Aorta (tissue), 5 donors: ENCODE results near the gene PRPF4. TPM values are rescaled to one million over a fixed set of nuclear protein-coding genes. Genes with fewer than 3 reads are reported as not detected.
"Not testable (repeated sequence)": the region's sequence is repeated elsewhere in the genome, so short reads cannot be mapped to it uniquely, and the experiment has no call there.

Experiments used
- ATAC-seq: fragments of 200-7000 bp; cut with Tn5 transposase; one replicate; pipeline ENCODE4 v1.9.1; 2022; ENCODE audit warnings: moderate library complexity; ENCODE audit not compliant: low FRiP score
- DNase-seq, 2 donors: peaks; one replicate each; pipeline ENCODE4 v3.0.0-alpha.2; 2020
- H3K27ac ChIP-seq, 2 donors: one replicate each; pipeline ENCODE4 v1.5.1; 2013; ENCODE audit warnings: low read length in 2 of 2, mild to moderate bottlenecking in 2 of 2, moderate library complexity in 2 of 2, control low read depth in 1 of 2, inconsistent platforms in 1 of 2, low read depth in 1 of 2
- H3K27me3 ChIP-seq, 2 donors: one replicate each; pipeline ENCODE4 v1.6.1; 2013; ENCODE audit warnings: control low read depth in 1 of 2, low read length in 1 of 2, mild to moderate bottlenecking in 1 of 2, moderate library complexity in 1 of 2; ENCODE audit not compliant: insufficient read depth in 2 of 2, control insufficient read depth in 1 of 2
- H3K36me3 ChIP-seq, 2 donors: one replicate each; pipeline ENCODE4 v1.6.1; 2013; ENCODE audit warnings: control low read depth in 1 of 2, low read length in 1 of 2, mild to moderate bottlenecking in 1 of 2; ENCODE audit not compliant: insufficient read depth in 2 of 2, control insufficient read depth in 1 of 2
- H3K4me1 ChIP-seq, 2 donors: one replicate each; pipeline ENCODE4 v1.6.1; 2013; ENCODE audit warnings: low read length in 2 of 2, control low read depth in 1 of 2, mild to moderate bottlenecking in 1 of 2, moderate library complexity in 1 of 2; ENCODE audit not compliant: insufficient read depth in 2 of 2, control insufficient read depth in 1 of 2
- H3K4me3 ChIP-seq, 2 donors: one replicate each; pipeline ENCODE4 v1.5.1; 2013; ENCODE audit warnings: low read length in 2 of 2, control low read depth in 1 of 2, mild to moderate bottlenecking in 1 of 2
- H3K9me3 ChIP-seq: one replicate; pipeline ENCODE4 v1.6.1; 2013; ENCODE audit warnings: mild to moderate bottlenecking, low read length; ENCODE audit not compliant: control insufficient read depth
- WGBS, 2 donors: extraction: QIAGEN DNeasy Blood & Tissue Kit; methylation state at CpG; one replicate each; pipeline ENCODE4 v1.1.7; 2013; 5-methylcytosine and 5-hydroxymethylcytosine counted together
- intact Hi-C, 2 donors: fragments of 100-400 bp; cut with DNase I; formaldehyde crosslinking; loops; one replicate each; pipeline versions ENCODE4 v1.14.2 to v1.15.0; 2022
- long read RNA-seq, 2 donors: library from polyadenylated mRNA; unstranded; transcript quantifications; one replicate each; pipeline ENCODE4 v2.0.0, GENCODE V29; 2020 to 2021
- polyA plus RNA-seq, 2 donors: library from polyadenylated mRNA; stranded (reverse); fragments of 200-250 nt; gene quantifications; one replicate each; pipeline ENCODE4 v1.2.3, GENCODE V29; 2013
- total RNA-seq, 2 donors: library from RNA; stranded (reverse); fragmentation: NEBNext Ultra II Directional; extraction: Animal tissue kit (Norgen Biotek cat#: 25700); gene quantifications; one replicate each; pipeline ENCODE4 v1.2.1, GENCODE V29; 2021
- donor health status: healthy with polysubstance abuse.
- donor health status: Bipolar disorder and iron deficiency.
- donor health status: DM: no; HTN: no; CAD: no.
- donor health status: DM: no; HTN: no; CAD: no.
- donor health status: DM: yes; HTN: yes; CAD: no.

The PRPF4 gene
- 10 to 100 TPM; 12.8 to 12.9 TPM for total RNA-seq
- 10 to 100 TPM in 1 of 2 donors, 1 to 10 TPM in 1; 8.4 to 12.0 TPM for polyA plus RNA-seq
- long read RNA-seq, donor 1, transcript PRPF4-202 (14 exons, 3,212 nt) = major isoform, 21 of 38 reads
- long read RNA-seq, donor 1, partial matches to known transcripts = 7 of 38 reads
- long read RNA-seq, donor 1, other reads (novel, unspliced or antisense) = 7 of 38 reads
- long read RNA-seq, donor 2, partial matches to known transcripts = 3 of 9 reads
- long read RNA-seq, donor 2, other reads (novel, unspliced or antisense) = 1 of 9 reads

- H3K36me3 ChIP-seq = peaks cover 2 to 6% of the 10 kb centered on the region in 2 donors
- peak within 1 kb of the TSS; percentile 47 to 82 for H3K27ac ChIP-seq
- peak; percentile 98 for DNase-seq
- H3K27me3 ChIP-seq = no peaks in the 10 kb centered on the region
- peaks cover 2 to 4% of the 10 kb centered on the region in 2 donors for H3K4me1 ChIP-seq
- peak; percentile 98 for ATAC-seq
- intact Hi-C loops = loop anchor here (2.0 to 10.0 kb wide), 7 partner anchors 55 to 382 kb away; partner anchors contain the start of genes ALAD (in 2 of the 2), FKBP15 (in 1 of the 2), SLC31A1 (in 1 of the 2) and WDR31 (in 1 of the 2)
- 0% methylated on average over 58 to 63 of the region's 63 CpGs for WGBS, 2 donors
- H3K4me3 ChIP-seq = peak within 1 kb of the TSS; percentile 64 to 97
- no peaks in the 10 kb centered on the region for H3K9me3 ChIP-seq
Measured at GRCh38 chr9:113275157-113276131, at the start of gene PRPF4, which contains the start of gene CDC26. Gene PRPF4 (plus strand): TSS chr9:113275658. CDS start chr9:113275744, 86 bp downstream. Gene CDC26 (minus strand): TSS chr9:113275572. CDS start chr9:113272507, 3,065 bp downstream.

GRCh38 chr9:113227436-113227835, 48.0 kb upstream of the PRPF4 start:
- DNase-seq (no peak), ATAC-seq (no peak)
- H3K4me1 ChIP-seq = peaks cover 0 to 2% of the 10 kb centered on the region in 2 donors
- WGBS, 2 donors = 50 to 88% methylated on average over 1 of the region's 1 CpG
- intact Hi-C loops = no loop called here
- H3K36me3 ChIP-seq = no peaks in the 10 kb centered on the region
- H3K27ac ChIP-seq = no peak overlapping the region
- no peaks in the 10 kb centered on the region for H3K9me3 ChIP-seq
- no peak overlapping the region for H3K4me3 ChIP-seq
- H3K27me3 ChIP-seq = no peaks in the 10 kb centered on the region

- intact Hi-C loops = no loop called here
- 73 to 74% methylated on average over 3 of the region's 3 CpGs for WGBS, 2 donors
- H3K4me1 ChIP-seq = no peaks in the 10 kb centered on the region
Measured at GRCh38 chr9:113228130-113228665, 47.3 kb upstream of the PRPF4 start.

GRCh38 chr9:113231701-113232100, 43.8 kb upstream of the PRPF4 start:
- DNase-seq (no peak), ATAC-seq (no peak)
- WGBS, 2 donors = 97 to 99% methylated on average over 2 of the region's 2 CpGs
- intact Hi-C loops = no loop called here
- no peaks in the 10 kb centered on the region for H3K9me3 ChIP-seq
- H3K27me3 ChIP-seq = no peaks in the 10 kb centered on the region
- H3K27ac ChIP-seq = no peak overlapping the region
- H3K4me1 ChIP-seq = no peaks in the 10 kb centered on the region
- no peaks in the 10 kb centered on the region for H3K36me3 ChIP-seq
- H3K4me3 ChIP-seq = no peak overlapping the region

More at GRCh38 chr9:113228130-113228665, 47.3 kb upstream of the PRPF4 start:
- no peak overlapping the region for H3K4me3 ChIP-seq
- DNase-seq = no peak
- H3K9me3 ChIP-seq = no peaks in the 10 kb centered on the region
- no peaks in the 10 kb centered on the region for H3K27me3 ChIP-seq
- H3K36me3 ChIP-seq = no peaks in the 10 kb centered on the region
- no peak for ATAC-seq
- H3K27ac ChIP-seq = no peak overlapping the region

GRCh38 chr9:113235701-113236255, 39.7 kb upstream of the PRPF4 start:
- DNase-seq, H3K9me3 ChIP-seq, H3K27me3 ChIP-seq, H3K27ac ChIP-seq, H3K36me3 ChIP-seq, H3K4me3 ChIP-seq, ATAC-seq, intact Hi-C loops, H3K4me1 ChIP-seq: not testable (repeated sequence)
- WGBS, 2 donors = 85 to 92% methylated on average over 10 of the region's 10 CpGs

GRCh38 chr9:113237026-113237425, 38.4 kb upstream of the PRPF4 start:
- intact Hi-C loops = no loop called here
- Histone ChIP-seq H3K27ac (no peak overlapping the region), H3K4me3 (no peak overlapping the region), H3K36me3 (no peaks in the 10 kb centered on the region), H3K4me1 (no peaks in the 10 kb centered on the region), H3K9me3 (no peaks in the 10 kb centered on the region), H3K27me3 (no peaks in the 10 kb centered on the region)
- no peak for DNase-seq
- ATAC-seq = no peak
- WGBS, 2 donors = 89 to 91% methylated on average over 4 of the region's 4 CpGs

- H3K36me3 ChIP-seq = no peaks in the 10 kb centered on the region
- H3K4me3 ChIP-seq = no peak overlapping the region
- intact Hi-C loops = no loop called here
- no peaks in the 10 kb centered on the region for H3K4me1 ChIP-seq
- ATAC-seq (no peak), DNase-seq (no peak)
- no peak overlapping the region for H3K27ac ChIP-seq
- WGBS, 2 donors = 79 to 81% methylated on average over 10 of the region's 10 CpGs
- H3K27me3 ChIP-seq = no peaks in the 10 kb centered on the region
- no peaks in the 10 kb centered on the region for H3K9me3 ChIP-seq
Measured at GRCh38 chr9:113238202-113238858, 37.1 kb upstream of the PRPF4 start.

- H3K4me3 ChIP-seq = no peak overlapping the region
- ATAC-seq (no peak), DNase-seq (no peak)
- H3K9me3 ChIP-seq = no peaks in the 10 kb centered on the region
- no peaks in the 10 kb centered on the region for H3K4me1 ChIP-seq
- intact Hi-C loops = no loop called here
- H3K27ac ChIP-seq = no peak overlapping the region
- 5 to 9% methylated on average over 4 of the region's 4 CpGs for WGBS, 2 donors
- H3K36me3 ChIP-seq = no peaks in the 10 kb centered on the region
- no peaks in the 10 kb centered on the region for H3K27me3 ChIP-seq
Measured at GRCh38 chr9:113238859-113239232, 36.6 kb upstream of the PRPF4 start.
